Muscle layer of duodenum (tissue), 2 donors: ENCODE measurements around the gene LONP2.
A peak's percentile ranks its signal among the peaks of the same experiment; 100 is the strongest.
"Not testable (repeated sequence)": the region's sequence is repeated elsewhere in the genome, so short reads cannot be mapped to it uniquely, and the experiment has no call there.

Experiments
- H3K27ac ChIP-seq: one replicate; pipeline ENCODE4 v1.7.0; 2013; ENCODE audit warnings: mild to moderate bottlenecking, low read length
- H3K27me3 ChIP-seq: one replicate; pipeline ENCODE4 v1.7.0; 2013; ENCODE audit warnings: low read depth, mild to moderate bottlenecking, control low read depth, low read length
- H3K36me3 ChIP-seq, 2 donors: one replicate each; pipeline ENCODE4 v1.7.0; 2013; ENCODE audit warnings: low read length in 2 of 2, control low read depth in 1 of 2, mild to moderate bottlenecking in 1 of 2; ENCODE audit not compliant: insufficient read depth in 2 of 2, control insufficient read depth in 1 of 2
- H3K4me1 ChIP-seq, 2 donors: one replicate each; pipeline ENCODE4 v1.7.0; 2013; ENCODE audit warnings: low read length in 2 of 2, mild to moderate bottlenecking in 2 of 2, control low read depth in 1 of 2, moderate library complexity in 1 of 2; ENCODE audit not compliant: insufficient read depth in 2 of 2, control insufficient read depth in 1 of 2
- H3K4me3 ChIP-seq, 2 donors: one replicate each; pipeline ENCODE4 v1.7.0; 2013; ENCODE audit warnings: low read length in 2 of 2, low read depth in 1 of 2, mild to moderate bottlenecking in 1 of 2
- H3K9me3 ChIP-seq, 2 donors: one replicate each; pipeline ENCODE4 v1.7.0; 2013; ENCODE audit warnings: low read length in 2 of 2, control low read depth in 1 of 2, mild to moderate bottlenecking in 1 of 2; ENCODE audit not compliant: control insufficient read depth in 1 of 2
- donor health status: healthy.

The LONP2 gene

GRCh38 chr16:48236286-48236685 is 7.8 kb upstream of the LONP2 start:
- H3K4me1 ChIP-seq: no peaks in the 10 kb centered on the region
- H3K36me3 ChIP-seq: no peaks in the 10 kb centered on the region
- no peaks in the 10 kb centered on the region for H3K27me3 ChIP-seq

GRCh38 chr16:48240147-48240546 is 4.0 kb upstream of the LONP2 start:
- not testable (repeated sequence) for H3K4me1 ChIP-seq, H3K36me3 ChIP-seq, H3K9me3 ChIP-seq, H3K4me3 ChIP-seq, H3K27ac ChIP-seq, H3K27me3 ChIP-seq

More at GRCh38 chr16:48236286-48236685, 7.8 kb upstream of the LONP2 start:
- Histone ChIP-seq H3K9me3 (no peaks in the 10 kb centered on the region), H3K27ac (no peak overlapping the region), H3K4me3 (no peak overlapping the region)

DNA sequence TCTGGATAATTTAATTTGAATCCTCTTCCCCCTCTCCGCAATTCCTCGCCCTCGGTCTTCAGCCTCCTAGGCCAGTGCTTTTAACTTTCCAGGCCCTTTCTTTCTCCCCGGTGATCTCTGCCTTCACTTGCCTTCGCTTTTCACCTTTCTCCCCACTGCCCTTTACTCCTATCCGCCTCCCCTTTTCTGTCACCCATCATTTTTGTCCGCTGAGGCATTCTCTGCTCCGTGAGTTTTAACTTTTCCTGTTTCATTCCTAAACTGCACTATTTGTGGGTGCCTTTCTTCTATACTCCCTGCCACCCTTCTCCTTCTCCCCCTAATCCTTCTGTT is 729 bp downstream of the LONP2 start:
- peak overlapping the region; percentile 88 to 94 for H3K4me3 ChIP-seq
- H3K4me1 ChIP-seq: peaks cover 8 to 30% of the 10 kb centered on the region in 2 donors
- peak overlapping the region; percentile 88 for H3K27ac ChIP-seq
- H3K9me3 ChIP-seq: no peaks in the 10 kb centered on the region
- no peaks in the 10 kb centered on the region for H3K27me3 ChIP-seq
- H3K36me3 ChIP-seq: peaks cover 0 to 4% of the 10 kb centered on the region in 2 donors

GRCh38 chr16:48246066-48246465 is 2.0 kb downstream of the LONP2 start:
- H3K4me1 ChIP-seq: peaks cover 8 to 30% of the 10 kb centered on the region in 2 donors
- peak overlapping the region; percentile 88 to 94 for H3K4me3 ChIP-seq
- no peaks in the 10 kb centered on the region for H3K9me3 ChIP-seq
- no peak overlapping the region for H3K27ac ChIP-seq
- peaks cover 0 to 4% of the 10 kb centered on the region in 2 donors for H3K36me3 ChIP-seq
- no peaks in the 10 kb centered on the region for H3K27me3 ChIP-seq

DNA sequence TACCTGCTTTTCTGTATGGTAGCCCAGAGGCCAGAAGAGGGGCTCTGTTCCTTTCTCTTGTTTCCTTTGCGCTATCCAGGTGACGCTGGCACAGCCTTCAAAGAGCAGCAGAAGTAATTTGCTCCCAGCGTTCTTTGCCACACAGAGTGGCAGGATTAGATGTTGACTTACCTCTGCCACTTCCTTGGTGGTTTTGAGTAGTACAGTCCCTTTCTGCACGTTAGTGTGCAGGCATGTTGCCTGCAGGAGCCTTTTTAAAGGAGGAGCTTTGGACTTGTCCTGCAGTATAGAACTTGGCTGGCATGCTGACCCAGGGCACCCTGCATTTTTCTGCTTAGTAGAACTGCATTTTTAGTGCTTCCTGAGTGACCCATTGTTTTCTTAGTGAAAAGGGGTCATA is 3.2 kb downstream of the LONP2 start, which contains the start of gene ABCC11:
ABCC11 (minus strand) TSS at position 229 of the 400 bp plus-strand sequence. CDS start 15,618 bp downstream, outside the sequence.
- peaks cover 8 to 30% of the 10 kb centered on the region in 2 donors for H3K4me1 ChIP-seq
- H3K27ac ChIP-seq: no peak within 1 kb of the TSS
- no peaks in the 10 kb centered on the region for H3K9me3 ChIP-seq
- peak within 1 kb of the TSS in 1 of 2 donors; percentile 94 for H3K4me3 ChIP-seq
- H3K27me3 ChIP-seq: no peaks in the 10 kb centered on the region
- peaks cover 0 to 4% of the 10 kb centered on the region in 2 donors for H3K36me3 ChIP-seq

DNA sequence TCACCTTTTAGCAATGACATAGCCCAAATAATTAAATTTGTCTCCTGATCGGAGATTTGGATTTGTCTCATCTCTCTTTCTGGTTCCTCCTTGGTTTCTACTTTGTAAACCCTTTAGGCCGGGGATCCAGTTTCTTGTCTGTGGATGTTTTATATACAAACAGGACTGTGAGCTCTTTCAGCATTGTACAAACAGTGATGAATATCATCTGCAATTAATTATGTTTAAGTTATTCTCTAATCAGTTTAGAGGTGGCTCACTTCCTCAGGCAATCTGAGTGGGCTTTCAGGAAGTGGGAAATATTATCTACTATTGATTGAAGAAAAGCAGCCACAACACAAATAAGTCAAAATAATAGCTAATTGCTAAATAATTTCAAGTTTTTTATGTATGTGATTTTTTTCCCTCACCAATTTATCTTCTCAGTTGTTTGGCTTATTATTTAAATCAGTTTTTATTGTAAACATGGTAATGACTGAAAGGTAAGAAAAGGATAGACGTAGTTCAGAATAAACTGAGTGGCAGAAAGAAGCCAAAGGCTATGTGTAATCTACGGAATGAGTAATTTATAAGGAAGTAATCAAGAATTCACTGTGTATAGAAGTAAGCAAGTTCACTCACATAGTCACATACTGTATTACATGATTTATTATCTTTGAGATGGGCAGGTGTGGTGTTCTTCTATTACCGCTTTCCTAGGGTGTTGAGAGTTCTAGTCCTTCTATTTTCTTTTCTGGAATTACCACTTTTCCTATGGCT is 6.6 kb downstream of the LONP2 start:
- Histone ChIP-seq H3K27ac (no peak overlapping the region), H3K36me3 (peaks cover 8 to 13% of the 10 kb centered on the region in 2 donors), H3K27me3 (no peaks in the 10 kb centered on the region), H3K4me3 (no peak overlapping the region), H3K4me1 (peaks cover 4 to 21% of the 10 kb centered on the region in 2 donors), H3K9me3 (no peaks in the 10 kb centered on the region)

DNA sequence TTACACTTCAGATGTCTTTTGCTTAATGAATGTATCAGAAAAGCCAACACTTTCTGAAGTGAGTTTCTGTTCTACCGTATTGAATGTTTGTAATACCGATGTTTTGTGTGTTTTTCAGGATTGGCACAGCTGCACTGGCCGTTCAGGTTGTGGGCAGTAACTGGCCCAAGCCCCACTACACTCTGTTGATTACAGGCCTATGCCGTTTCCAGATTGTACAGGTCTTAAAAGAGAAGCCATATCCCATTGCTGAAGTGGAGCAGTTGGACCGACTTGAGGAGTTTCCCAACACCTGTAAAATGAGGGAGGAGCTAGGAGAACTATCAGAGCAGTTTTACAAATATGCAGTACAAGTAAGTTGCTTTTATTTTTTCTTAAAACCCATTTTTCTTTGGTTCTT is 7.9 kb downstream of the LONP2 start:
- no peak overlapping the region for H3K27ac ChIP-seq
- H3K4me3 ChIP-seq: no peak overlapping the region
- no peaks in the 10 kb centered on the region for H3K27me3 ChIP-seq
- peaks cover 8 to 13% of the 10 kb centered on the region in 2 donors for H3K36me3 ChIP-seq
- no peaks in the 10 kb centered on the region for H3K9me3 ChIP-seq
- H3K4me1 ChIP-seq: peaks cover 3 to 8% of the 10 kb centered on the region in 2 donors

- H3K27me3 ChIP-seq: no peaks in the 10 kb centered on the region
- H3K4me1 ChIP-seq: no peaks in the 10 kb centered on the region
- no peak overlapping the region for H3K4me3 ChIP-seq
- H3K9me3 ChIP-seq: no peaks in the 10 kb centered on the region
- no peak overlapping the region for H3K27ac ChIP-seq
- H3K36me3 ChIP-seq: peaks cover 30 to 35% of the 10 kb centered on the region in 2 donors
These were observed 12.6 kb downstream of the LONP2 start for GRCh38 chr16:48256579-48257177.

DNA sequence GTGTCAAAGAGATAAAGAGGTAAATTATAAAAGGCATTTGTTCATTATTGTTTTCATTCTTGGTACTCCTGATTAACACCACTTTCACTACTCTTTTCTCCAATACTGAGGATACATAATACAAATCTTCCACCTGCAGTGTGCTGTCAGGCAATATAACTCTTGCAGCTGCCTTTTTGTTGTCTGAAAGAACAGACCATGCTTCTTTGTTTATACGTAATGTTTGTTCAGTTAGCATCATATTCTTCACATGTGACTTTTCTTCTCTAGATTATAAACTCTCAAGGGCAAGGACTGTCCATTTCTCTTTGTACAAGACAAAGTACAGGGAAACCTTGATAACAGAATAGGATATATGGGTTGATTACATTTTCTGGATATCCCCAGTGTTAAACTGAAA is 17.5 kb downstream of the LONP2 start:
- H3K27ac ChIP-seq: no peak overlapping the region
- H3K4me1 ChIP-seq: no peaks in the 10 kb centered on the region
- H3K4me3 ChIP-seq: no peak overlapping the region
- no peaks in the 10 kb centered on the region for H3K27me3 ChIP-seq
- H3K36me3 ChIP-seq: peaks cover 47 to 56% of the 10 kb centered on the region in 2 donors
- no peaks in the 10 kb centered on the region for H3K9me3 ChIP-seq

DNA sequence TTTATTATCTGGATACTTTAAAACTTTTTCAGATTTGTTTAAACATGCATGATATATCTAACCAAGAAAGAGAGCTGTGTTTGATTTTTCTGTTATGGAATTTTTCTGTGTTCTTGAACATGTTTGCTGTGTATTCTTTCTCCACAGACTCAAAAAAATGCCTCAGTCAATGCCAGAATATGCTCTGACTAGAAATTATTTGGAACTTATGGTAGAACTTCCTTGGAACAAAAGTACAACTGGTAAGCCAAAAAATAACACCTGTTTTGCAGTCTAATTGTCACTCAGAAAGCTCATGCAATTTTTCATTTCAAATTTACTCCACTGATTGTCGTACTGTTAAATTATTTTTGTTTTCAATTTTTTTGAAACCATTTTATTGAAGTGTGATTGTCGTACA is 18.5 kb downstream of the LONP2 start:
- Histone ChIP-seq H3K4me1 (no peaks in the 10 kb centered on the region), H3K9me3 (no peaks in the 10 kb centered on the region), H3K36me3 (peaks cover 48 to 56% of the 10 kb centered on the region in 2 donors), H3K27me3 (no peaks in the 10 kb centered on the region), H3K27ac (no peak overlapping the region), H3K4me3 (no peak overlapping the region)

DNA sequence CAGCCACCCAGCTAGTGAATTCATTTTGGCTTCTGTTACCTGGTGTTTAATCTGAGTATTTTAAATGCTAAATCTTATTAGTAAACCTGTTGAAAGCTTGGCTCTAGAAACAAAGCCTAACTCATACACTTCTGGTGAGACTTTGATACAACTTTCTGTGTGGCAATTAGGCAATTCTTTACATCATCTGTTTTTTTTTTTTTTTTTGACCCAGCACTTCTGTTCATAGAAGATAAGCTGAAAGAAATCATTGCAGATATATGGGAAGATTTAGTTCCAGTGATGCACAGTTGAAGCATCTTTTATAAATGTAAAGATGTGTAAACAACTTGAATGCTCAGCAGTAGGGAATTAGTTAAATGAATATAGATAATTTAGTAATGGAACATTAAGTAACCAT is 24.9 kb downstream of the LONP2 start:
- H3K27me3 ChIP-seq: no peaks in the 10 kb centered on the region
- H3K9me3 ChIP-seq: no peaks in the 10 kb centered on the region
- peaks cover 17 to 20% of the 10 kb centered on the region in 2 donors for H3K36me3 ChIP-seq
- no peak overlapping the region for H3K27ac ChIP-seq
- H3K4me1 ChIP-seq: peaks cover 0 to 5% of the 10 kb centered on the region in 2 donors
- H3K4me3 ChIP-seq: no peak overlapping the region
